SK-N-DZ (cell line): Measurements from ENCODE around the gene OR11H6.
"Not testable (repeated sequence)": the region's sequence is repeated elsewhere in the genome, so short reads cannot be mapped to it uniquely, and the experiment has no call there.

Source experiments
- DNase-seq: peaks from one replicate; pipeline ENCODE4 v3.0.0-alpha.2; 2015; ENCODE audit warnings: low spot score
- small RNA-seq, 2 experiments: library from RNA; depleted of rRNA; stranded (forward); fragments of <200 nt; gene quantifications; one replicate each; pipeline ENCODE3, GENCODE V24; 2014

Gene OR11H6

DNA sequence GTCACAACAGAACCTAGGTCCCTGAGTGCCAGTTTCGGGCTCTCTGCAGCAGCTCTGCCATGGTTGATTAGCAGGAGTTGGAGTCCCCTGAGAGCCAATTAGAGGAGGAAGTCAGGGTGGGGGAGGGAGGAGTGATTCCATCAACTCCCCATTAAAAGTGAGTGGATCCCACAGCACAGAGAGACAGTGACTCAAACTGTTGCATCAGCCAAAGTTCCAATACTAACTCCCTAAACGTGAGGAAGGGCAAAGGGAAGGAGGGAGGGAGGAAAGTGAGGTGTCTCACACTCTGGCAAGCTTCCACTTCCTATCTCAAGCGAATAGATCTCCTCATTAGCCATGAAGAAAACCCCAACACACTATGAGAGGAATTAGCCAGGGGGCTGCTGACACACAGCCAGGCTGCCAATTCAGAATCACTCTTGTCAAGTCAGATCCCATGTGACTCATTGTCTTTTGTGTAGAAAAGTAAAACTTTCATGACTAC, 39.2 kb downstream of the OR11H6 start:
- no peak for DNase-seq

DNA sequence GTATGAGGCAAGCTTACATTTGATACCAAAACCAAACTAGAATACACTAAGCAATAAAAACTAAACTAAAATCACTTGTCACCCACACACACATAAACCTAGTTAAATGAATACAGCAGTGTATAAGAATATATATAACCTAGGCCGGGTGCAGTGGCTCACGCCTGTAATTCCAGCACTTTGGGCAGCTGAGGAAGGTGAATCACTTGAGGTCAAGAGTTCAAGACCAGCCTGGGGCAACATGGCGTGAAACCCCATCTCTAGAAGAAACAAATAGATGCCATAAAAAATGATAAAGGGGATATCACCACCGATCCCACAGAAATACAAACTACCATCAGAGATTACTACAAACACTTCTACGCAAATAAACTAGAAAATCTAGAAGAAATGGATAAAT, 40.9 kb downstream of the OR11H6 start:
- DNase-seq: not testable (repeated sequence)

DNA sequence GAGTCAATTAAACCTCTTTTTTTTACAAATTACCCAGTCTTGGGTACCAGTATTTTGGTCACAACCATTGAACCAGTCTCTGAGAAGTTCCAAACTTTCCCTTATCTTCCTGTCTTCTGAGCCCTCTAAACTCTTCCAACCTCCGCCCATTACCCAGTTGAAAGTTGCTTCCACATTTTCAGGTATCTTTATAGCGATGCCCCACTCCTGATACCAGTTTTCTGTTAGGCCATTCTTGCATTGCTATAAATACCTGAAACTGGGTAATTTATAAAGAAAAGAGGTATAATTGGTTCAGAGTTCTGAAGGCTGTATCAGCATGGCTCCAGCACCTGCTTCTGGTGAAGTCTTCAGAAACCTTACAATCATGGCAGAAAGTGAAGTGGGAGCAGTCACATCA, 50.6 kb downstream of the OR11H6 start:
- no peak for DNase-seq

Small RNAs within 50 kb of the gene (small RNA-seq; reads per million reads assigned to genes)
- 0 reads per million in 2 experiments for gene GTF2IP22
